ENCODE data around the gene PLA2G2D. TPM values are rescaled to one million over a fixed set of nuclear protein-coding genes. Genes with fewer than 3 reads are reported as not detected.

Gene PLA2G2D
- total and polyA plus RNA-seq, 2 of the 8 experiments (the other 6 are each of a cell fraction or from before 2014, with no cell fraction given) = not detected

DNA sequence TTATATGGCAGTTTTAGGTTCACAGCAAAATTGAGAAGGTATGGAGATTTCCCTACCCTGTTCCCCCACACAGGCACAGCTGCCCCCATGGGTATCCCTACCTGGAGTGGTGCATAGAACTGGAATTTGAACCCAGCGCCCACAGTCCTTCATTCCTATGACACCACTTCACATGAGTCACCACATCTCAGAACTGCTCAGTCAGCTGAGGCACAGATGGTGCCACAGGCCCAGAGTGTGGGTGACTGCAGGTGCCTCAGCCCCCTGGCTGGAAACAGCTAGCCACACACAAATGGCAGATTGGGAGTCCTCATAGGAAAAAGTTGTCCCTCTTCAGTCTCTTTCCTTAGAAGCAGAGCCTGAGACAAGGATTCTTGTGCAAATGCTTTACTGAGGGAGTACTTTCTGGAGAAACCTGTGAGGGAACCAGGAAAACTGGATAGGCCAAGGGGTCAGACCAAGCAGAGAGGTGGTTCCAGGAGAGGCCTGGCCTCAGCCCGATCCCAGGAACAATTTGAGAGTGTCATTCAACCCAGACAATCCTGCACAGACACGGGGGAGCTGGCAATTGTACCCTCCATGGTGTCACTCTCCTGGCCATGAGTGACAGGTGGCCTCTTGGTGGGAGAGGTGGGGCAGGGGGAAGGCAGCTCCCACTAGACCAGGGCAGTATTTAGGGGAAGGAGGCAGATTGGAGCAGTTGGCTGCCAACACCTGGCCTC, 6.9 kb downstream of the PLA2G2D start:
- H2AK5ac ChIP-seq (ENCODE audit: low read depth, low read length) = no peak overlapping the region

More for the DNA sequence above, 6.9 kb downstream of the PLA2G2D start:
- H3K4ac ChIP-seq (replicated peaks; ENCODE audit: insufficient read length, low read depth, low read length) = no peak overlapping the region
- no peak overlapping the region for H2BK15ac ChIP-seq (ENCODE audit: low read length)
- H2BK5ac ChIP-seq (ENCODE audit: low read depth, low read length) = no peak overlapping the region
- CTCF ChIA-PET (ENCODE audit: partially characterized antibody) = interaction anchor here (0.6 to 4.2 kb wide), 4 partner anchors 11 to 181 kb away, joined by 4 to 22 read pairs (median 10); no protein-coding TSS in a partner anchor
- no peak overlapping the region for H2BK120ac ChIP-seq (replicated peaks; ENCODE audit: low read depth, low read length)
- no peak overlapping the region for H3K4me3 ChIP-seq (ENCODE audit: extremely low read depth in 1 of 4, insufficient read depth in 2 of 4, low read depth in 3 of 4, low read length in 4 of 4)
- H3K14ac ChIP-seq (ENCODE audit: insufficient read length) = no peak overlapping the region
- no peak overlapping the region for H2BK12ac ChIP-seq (ENCODE audit: low read depth, low read length)
- no peak overlapping the region for H3K27ac ChIP-seq (ENCODE audit: low read depth, low read length)
- H4K8ac ChIP-seq (ENCODE audit: extremely low read depth, insufficient read depth, low read length) = no peak overlapping the region; the same call in 1 of the 2 replicates
- no peak overlapping the region for H2AFZ ChIP-seq (ENCODE audit: low read length)
- POLR2A ChIA-PET (ENCODE audit: partially characterized antibody) = interaction anchor here (0.6 kb wide), 1 partner anchor 25 kb away, joined by 3 read pairs; no protein-coding TSS in a partner anchor
- no peaks in the 10 kb centered on the region for H3K79me1 ChIP-seq (ENCODE audit: low read depth, low read length)
- H3K18ac ChIP-seq (ENCODE audit: extremely low read depth, low read length) = no peak overlapping the region
- H4K91ac ChIP-seq (replicated peaks; ENCODE audit: insufficient read length, low read length) = no peak overlapping the region
- H3K4me2 ChIP-seq (ENCODE audit: insufficient read depth in 1 of 2, low read depth in 2 of 2, low read length in 2 of 2) = no peak overlapping the region
- H4K20me1 ChIP-seq (replicated peaks in 1 of 2; ENCODE audit: control insufficient read depth in 1 of 2, insufficient read depth in 2 of 2, low read length in 2 of 2) = no peaks in the 10 kb centered on the region
- peaks cover 2 to 5% (median 3%) of the 10 kb centered on the region in 4 experiments; a peak in 4 of 7 replicates for H3K4me1 ChIP-seq (replicated peaks in 1 of 4; ENCODE audit: control insufficient read depth in 3 of 4, insufficient read depth in 4 of 4, low read length in 3 of 4)
- no peak overlapping the region for H4K5ac ChIP-seq (ENCODE audit: insufficient read length, low read depth, low read length)
- no peak overlapping the region for H3K56ac ChIP-seq (replicated peaks; ENCODE audit: insufficient read length, low read depth, low read length)
- H3K27me3 ChIP-seq (replicated peaks in 1 of 4; ENCODE audit: control insufficient read depth in 3 of 4, extremely low read depth in 1 of 4, insufficient read depth in 3 of 4, low read length in 3 of 4) = no peaks in the 10 kb centered on the region
- no peaks in the 10 kb centered on the region for H3K36me3 ChIP-seq (ENCODE audit: control insufficient read depth in 2 of 4, insufficient read depth in 4 of 4, low read length in 3 of 4)
- H3K9me3 ChIP-seq (ENCODE audit: insufficient read depth in 2 of 2, low read depth in 1 of 2, low read length in 1 of 2) = no peaks in the 10 kb centered on the region; a peak in 1 of 4 replicates
- DNase-seq (ENCODE audit: low read depth in 1 of 2, low spot score in 2 of 2) (no peak), FAIRE-seq (no peak)
- TF ChIP-seq CBX5 (IDR thresholded peaks at IDR 0.05; ENCODE audit: low read depth, low read length) (no peak), TCF12 (IDR thresholded peaks at IDR 0.05; ENCODE audit: low read depth, low read length) (no peak), GTF2F1 (IDR thresholded peaks at IDR 0.05; ENCODE audit: borderline replicate concordance, low read depth, low read length) (no peak), ASH2L (IDR thresholded peaks at IDR 0.05; ENCODE audit: low read length) (no peak), SUZ12 (IDR thresholded peaks at IDR 0.05; ENCODE audit: low read length) (no peak), ZNF274 (IDR thresholded peaks at IDR 0.05; ENCODE audit: borderline replicate concordance, extremely low read depth, low read length) (no peak), SRF (IDR thresholded peaks at IDR 0.05; ENCODE audit: low read depth, low read length) (no peak), FOSL1 (IDR thresholded peaks at IDR 0.05; ENCODE audit: insufficient read depth, low read depth, low read length) (no peak), CBX8 (IDR thresholded peaks at IDR 0.05; ENCODE audit: borderline replicate concordance, low read depth, low read length) (no peak), POLR2AphosphoS5 (IDR thresholded peaks at IDR 0.05; ENCODE audit: low read depth, low read length) (no peak), KDM1A (IDR thresholded peaks at IDR 0.05; ENCODE audit: borderline replicate concordance, low read length) (no peak), EGR1 (IDR thresholded peaks at IDR 0.05; ENCODE audit: borderline replicate concordance, low read depth, low read length) (no peak), TAF1 (IDR thresholded peaks at IDR 0.05; ENCODE audit: low read depth, low read length) (no peak), SIN3A (conservative IDR thresholded peaks at IDR 0.05 in 1 of 2, IDR thresholded peaks at IDR 0.05 in 1 of 2; ENCODE audit: low read depth in 1 of 2, low read length in 2 of 2) (no peak)
- WGBS, 2 experiments (ENCODE audit: extremely low coverage in 1 of 2, insufficient coverage in 1 of 2, insufficient read length in 1 of 2, insufficient replicate concordance in 2 of 2, low coverage in 1 of 2, low lambda C conversion rate in 2 of 2, missing lambda C conversion rate in 1 of 2) = 94% methylated on average over 2 of the region's 3 CpGs; no CpG with 5 or more reads in 1 of the 2 experiments
- H3K23ac ChIP-seq (ENCODE audit: insufficient read length) = no peak overlapping the region
- H2BK20ac ChIP-seq (ENCODE audit: low read length) = no peak overlapping the region
- H3K9ac ChIP-seq (replicated peaks in 1 of 4; ENCODE audit: extremely low read depth in 1 of 4, low read depth in 3 of 4, low read length in 3 of 4) = no peak overlapping the region
- H3K79me2 ChIP-seq (ENCODE audit: control insufficient read depth in 1 of 2, insufficient read depth in 2 of 2, low read length in 2 of 2) = no peaks in the 10 kb centered on the region
- no peaks in the 10 kb centered on the region for H3K23me2 ChIP-seq (ENCODE audit: low read depth, low read length)
